GM13976 (cell line): ENCODE data around the gene HMCES.
"Not testable (repeated sequence)": the region's sequence is repeated elsewhere in the genome, so short reads cannot be mapped to it uniquely, and the experiment has no call there.

Experiments used
- DNase-seq: peaks from one replicate; pipeline ENCODE4 v3.0.0; 2012; ENCODE audit warnings: low spot score
- CTCF ChIP-seq: IDR thresholded peaks from 2 replicates; pipeline ENCODE4 v1.5.1; 2012; ENCODE audit warnings: borderline replicate concordance, mild to moderate bottlenecking; ENCODE audit not compliant: insufficient read depth; ENCODE audit errors: extremely low read depth, missing control alignments, control extremely low read depth
- in situ Hi-C: fragments of 300-500 bp; cut with MboI; formaldehyde crosslinking; loops from one replicate; pipeline ENCODE4 v1.12.0; 2022; ENCODE audit warnings: low sequenced_read_pairs, mixed read lengths, inconsistent platforms; ENCODE audit not compliant: unreplicated experiment

The HMCES gene

GRCh38 chr3:129347458-129347845, 68.8 kb downstream of the HMCES start:
- in situ Hi-C loops = no loop called here
- no peak for DNase-seq
- TF ChIP-seq CTCF = no peak

- in situ Hi-C loops = no loop called here
- no peak for TF ChIP-seq CTCF
- no peak for DNase-seq
Measured at GRCh38 chr3:129348734-129349133, 70.1 kb downstream of the HMCES start.

- in situ Hi-C loops, DNase-seq: not testable (repeated sequence)
Measured at GRCh38 chr3:129349169-129349568, 70.5 kb downstream of the HMCES start.

GRCh38 chr3:129349791-129350190, 71.1 kb downstream of the HMCES start:
- no peak for DNase-seq
- TF ChIP-seq CTCF = no peak
- in situ Hi-C loops = no loop called here

- no peak for DNase-seq
- no peak for TF ChIP-seq CTCF
- in situ Hi-C loops = no loop called here
Measured at GRCh38 chr3:129352045-129352444, 73.4 kb downstream of the HMCES start.

GRCh38 chr3:129352650-129353588, 74.2 kb downstream of the HMCES start:
- in situ Hi-C loops = no loop called here
- TF ChIP-seq CTCF = no peak
- no peak for DNase-seq

GRCh38 chr3:129353589-129353941, 74.9 kb downstream of the HMCES start:
- DNase-seq = no peak
- TF ChIP-seq CTCF = no peak
- in situ Hi-C loops = no loop called here
